Left renal pelvis (tissue), 4 donors: ENCODE measurements around the gene SLC35G1. TPM values are rescaled to one million over a fixed set of nuclear protein-coding genes. Genes with fewer than 3 reads are reported as not detected.
A peak's percentile ranks its signal among the peaks of the same experiment; 100 is the strongest.

Experiments
- DNase-seq, 4 donors: peaks; one replicate each; pipeline ENCODE4 v3.0.0-alpha.2; 2013; ENCODE audit warnings: low read depth in 4 of 4, low spot score in 3 of 4
- polyA plus RNA-seq, 4 donors: library from polyadenylated mRNA; unstranded; fragments of 120-200 nt; gene quantifications; one replicate each; pipeline ENCODE4 v1.2.1, GENCODE V29; 2013; ENCODE audit not compliant: insufficient read length in 4 of 4

SLC35G1 gene
- 1 to 10 TPM; 7.6 to 9.5 (median 8.5) TPM for polyA plus RNA-seq

DNA sequence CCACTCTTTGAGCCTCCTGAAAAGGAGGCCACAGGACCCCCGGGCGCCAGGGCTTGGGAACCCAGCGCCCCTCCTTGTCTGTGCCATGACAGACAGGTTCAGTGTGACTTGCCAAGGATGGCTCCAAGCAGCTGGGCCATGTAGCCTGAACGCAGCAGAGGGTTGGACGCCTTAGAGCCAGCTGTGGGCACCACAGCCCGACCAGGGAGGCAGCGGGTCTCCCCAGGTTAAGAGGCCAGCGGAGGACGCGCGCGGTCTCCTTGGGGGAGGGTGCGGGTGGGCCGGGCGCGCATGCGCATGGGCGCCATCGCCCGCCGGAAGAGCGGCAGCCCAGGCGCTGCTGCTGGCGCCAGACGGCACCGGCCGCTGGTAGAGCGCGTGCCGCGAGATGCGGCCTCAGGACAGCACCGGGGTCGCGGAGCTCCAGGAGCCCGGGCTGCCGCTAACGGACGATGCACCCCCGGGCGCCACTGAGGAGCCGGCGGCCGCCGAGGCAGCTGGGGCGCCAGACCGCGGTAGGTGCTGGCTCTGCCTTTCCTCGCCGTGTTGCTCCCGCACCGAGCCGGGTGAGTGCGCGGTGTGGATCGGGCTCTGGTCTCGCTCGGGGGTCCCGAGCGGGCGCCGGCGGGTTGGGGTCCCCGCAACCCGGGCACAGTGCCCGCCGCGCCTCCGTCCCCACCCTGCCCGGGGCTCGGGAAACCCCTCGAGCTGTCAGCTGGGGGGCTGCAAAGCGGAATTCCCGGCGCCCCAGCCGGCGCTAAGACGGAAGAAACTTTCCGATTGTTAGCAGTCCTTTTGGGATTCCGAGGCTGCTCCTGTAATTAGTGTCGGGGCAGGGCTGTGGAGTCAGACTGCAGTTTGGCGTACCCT lies at the start of gene SLC35G1:
TSS of gene SLC35G1 (plus strand) at position 333 of the 870 bp plus-strand sequence. CDS start at position 389, 56 bp downstream.
- DNase-seq: peak in 3 of 4 donors; percentile 46 to 53 (median 49)

DNA sequence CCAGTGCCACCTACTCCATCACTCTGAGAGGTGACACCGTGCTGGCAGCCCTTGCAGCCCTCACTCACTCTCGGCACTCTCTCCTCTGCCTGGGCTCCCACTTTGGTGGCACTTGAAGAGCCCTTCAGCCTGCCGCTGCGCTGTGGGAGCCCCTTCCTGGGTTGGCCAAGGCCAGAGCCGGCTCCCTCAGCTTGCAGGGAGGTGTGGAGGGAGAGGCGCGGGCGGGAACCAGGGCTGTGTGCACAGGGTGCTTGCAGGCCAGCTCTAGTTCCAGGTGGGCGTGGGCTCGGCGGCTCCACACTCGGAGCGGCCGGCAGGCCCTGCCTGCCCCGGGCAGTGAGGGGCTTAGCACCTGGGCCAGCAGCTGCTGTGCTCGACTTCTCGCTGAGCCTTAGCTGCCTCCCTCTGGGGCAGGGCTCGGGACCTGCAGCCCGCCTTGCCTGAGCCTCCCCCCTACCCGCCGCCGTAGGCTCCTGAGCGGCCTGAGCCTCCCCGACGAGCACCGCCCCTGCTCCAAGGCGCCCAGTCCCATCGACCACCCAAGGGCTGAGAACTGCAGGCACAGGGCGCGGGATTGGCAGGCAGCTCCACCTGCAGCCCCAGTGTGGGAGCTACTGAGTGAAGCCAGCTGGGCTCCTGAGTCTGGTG lies 48.7 kb upstream of the SLC35G1 start:
- DNase-seq: no peak

DNA sequence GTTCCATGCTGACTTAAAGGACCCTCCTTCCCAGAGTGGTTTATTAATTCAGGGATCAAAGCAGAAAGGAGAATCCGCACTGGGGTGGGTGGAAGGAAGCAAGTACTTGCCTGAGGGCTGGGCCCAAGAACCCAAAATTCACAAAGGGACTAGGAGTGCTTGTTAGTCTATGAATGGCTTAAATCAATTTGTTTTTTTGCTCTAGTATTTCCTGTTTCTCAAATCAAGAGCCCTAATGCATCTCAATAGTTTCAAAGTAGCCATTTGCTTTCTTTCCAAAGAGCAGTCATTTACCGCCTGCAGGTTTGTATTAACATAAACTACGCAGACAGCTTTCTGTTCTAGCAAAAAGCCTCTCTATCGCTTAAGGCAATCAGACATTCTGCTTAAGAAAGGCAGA lies 44.2 kb upstream of the SLC35G1 start:
- no peak for DNase-seq

GRCh38 chr10:93850031-93851015 lies 43.5 kb upstream of the SLC35G1 start:
- DNase-seq: no peak

DNA sequence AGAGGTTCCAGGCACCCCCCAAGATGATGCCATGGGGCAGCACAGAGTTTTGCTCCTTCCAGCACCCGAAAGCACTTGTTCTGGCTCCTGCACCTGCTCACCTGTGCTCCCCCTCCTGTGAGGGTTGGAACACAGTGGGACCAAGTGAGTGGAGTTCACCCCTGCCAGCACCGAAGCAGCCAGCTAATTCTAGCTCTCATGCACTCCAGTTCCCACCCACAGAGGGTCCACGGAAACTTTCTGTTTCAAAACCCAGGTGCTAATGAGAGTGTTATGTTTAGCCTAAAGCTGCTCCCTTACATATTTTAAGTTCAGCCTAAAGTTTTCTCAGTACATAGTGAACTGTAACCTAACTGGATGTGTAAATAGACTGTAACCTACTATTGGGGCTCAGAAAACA lies 42.6 kb upstream of the SLC35G1 start:
- no peak for DNase-seq

DNA sequence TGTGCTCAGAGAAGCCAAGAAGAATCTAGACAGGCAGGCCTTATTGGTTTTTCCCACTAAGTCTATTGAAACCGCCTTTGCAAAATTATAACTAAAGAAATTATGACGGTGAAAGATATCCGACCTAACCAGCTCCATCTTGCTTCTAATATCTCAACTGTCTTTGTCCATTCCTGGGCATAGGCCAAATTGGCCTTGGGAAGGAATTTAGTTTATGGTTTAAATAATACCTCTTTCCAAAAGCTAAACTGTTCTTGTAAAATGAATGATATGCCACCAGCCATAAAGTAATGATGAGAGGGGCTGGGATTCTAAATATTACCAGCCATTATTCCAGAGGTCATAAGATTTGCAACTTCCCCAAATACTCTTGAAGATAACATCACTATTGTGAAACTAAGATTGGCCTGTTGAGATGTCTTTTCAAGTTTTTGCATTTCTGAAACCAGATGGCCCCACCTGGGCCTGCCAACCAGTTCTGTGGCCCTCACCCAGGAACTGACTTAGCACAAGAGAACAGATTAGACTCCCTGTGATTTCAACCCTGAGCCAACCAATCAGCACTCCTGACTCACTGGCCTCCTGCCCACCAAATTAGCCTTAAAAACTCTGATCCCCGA lies 41.2 kb upstream of the SLC35G1 start:
- no peak for DNase-seq

DNA sequence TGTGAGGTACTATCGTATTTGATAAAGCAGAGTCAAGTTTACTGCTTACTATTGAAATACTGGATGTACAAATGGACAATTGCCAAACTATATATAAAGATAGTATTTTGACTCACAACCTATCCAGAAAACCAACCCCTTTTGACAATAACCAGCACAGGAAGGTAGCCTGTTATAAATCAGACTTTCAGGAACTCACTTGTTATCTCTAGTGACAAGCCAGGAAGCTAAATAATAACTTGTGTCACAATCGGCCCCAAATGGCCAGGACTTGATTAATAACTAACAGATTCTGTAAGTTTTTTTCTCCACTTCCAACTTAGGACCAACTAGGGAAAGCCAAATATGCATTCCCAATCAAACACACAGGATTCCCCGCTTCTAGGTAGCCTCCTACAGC lies 38.8 kb upstream of the SLC35G1 start:
- DNase-seq: no peak

GRCh38 chr10:93856349-93857145 lies 37.2 kb upstream of the SLC35G1 start:
- DNase-seq: no peak

- no peak for DNase-seq
These were observed 34.6 kb upstream of the SLC35G1 start for GRCh38 chr10:93859049-93859655.

- no peak for DNase-seq
These were observed 32.0 kb upstream of the SLC35G1 start for GRCh38 chr10:93861825-93862224.

- no peak for DNase-seq
These were observed 27.9 kb upstream of the SLC35G1 start for GRCh38 chr10:93865794-93866425.

DNA sequence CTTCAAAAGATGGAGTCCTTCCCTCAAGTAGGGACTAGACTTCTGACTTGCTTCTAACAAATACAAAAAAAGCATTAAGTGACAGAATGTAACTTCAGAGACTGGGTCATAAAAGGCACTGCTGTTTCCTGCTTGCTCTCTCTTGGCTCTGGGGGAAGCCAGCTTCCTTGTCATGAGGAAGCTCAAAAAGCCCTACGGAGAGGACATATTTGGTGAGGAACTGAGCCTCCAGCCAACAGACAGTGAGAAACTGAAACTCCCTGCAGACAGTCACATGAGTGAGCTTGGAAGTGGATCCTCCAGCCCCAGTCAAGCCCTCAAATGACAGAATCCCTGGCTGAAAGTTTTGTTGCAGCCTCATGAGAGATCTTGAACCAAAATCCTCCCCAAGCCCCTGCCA lies 26.3 kb upstream of the SLC35G1 start:
- no peak for DNase-seq

- DNase-seq: no peak
These were observed 22.0 kb upstream of the SLC35G1 start for GRCh38 chr10:93871671-93872204.

- DNase-seq: no peak
These were observed 21.2 kb upstream of the SLC35G1 start for GRCh38 chr10:93872375-93873158.

- DNase-seq: no peak
These were observed 20.2 kb upstream of the SLC35G1 start for GRCh38 chr10:93873420-93874115.

GRCh38 chr10:93874309-93875031 lies 19.3 kb upstream of the SLC35G1 start:
- no peak for DNase-seq
